Tibial nerve (tissue), 4 donors: ENCODE data around the gene CBX5.

Experiments
- EP300 ChIP-seq, 2 donors: sonication (generic); formaldehyde crosslinking; IDR thresholded peaks; one replicate each; pipeline ENCODE4 v1.6.1; 2017; ENCODE audit warnings: antibody characterized with exemption in 2 of 2, mild to moderate bottlenecking in 1 of 2
- POLR2A ChIP-seq, 2 donors: fragments of 450-650 bp; IDR thresholded peaks; one replicate each; pipeline ENCODE4 v1.6.1; 2017; ENCODE audit warnings: antibody characterized with exemption in 2 of 2, mild to moderate bottlenecking in 2 of 2, moderate library complexity in 2 of 2
- TF ChIP-seq, protein P1 (sequence below), 5 experiments: fragments of 200-600 bp in 3 of 5; fragments of 450-650 bp in 2 of 5; sonication (generic) in 3 of 5; IDR thresholded peaks; one replicate each; pipeline ENCODE4 v1.5.1; 2016 to 2019; ENCODE audit warnings: antibody characterized with exemption in 5 of 5, mild to moderate bottlenecking in 3 of 5, moderate library complexity in 2 of 5

DNA sequence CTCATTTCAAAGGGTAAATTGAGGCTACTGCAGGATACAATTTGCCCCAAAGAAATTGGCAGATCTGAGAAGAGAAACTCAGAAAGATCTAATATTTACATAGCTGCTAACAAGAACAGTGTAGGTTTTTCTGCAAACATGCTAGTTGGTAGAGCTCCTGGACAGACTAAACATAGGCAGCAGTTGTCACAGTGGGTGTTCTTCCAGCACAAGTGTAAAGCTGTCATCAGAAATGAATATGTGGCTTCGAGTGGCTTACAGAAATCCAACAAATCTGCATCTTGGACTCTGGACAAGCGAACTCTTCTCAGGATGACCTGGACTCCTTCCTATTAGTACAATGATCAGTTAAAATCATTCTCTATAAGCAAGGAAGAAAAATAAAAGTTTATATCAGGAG, 5.9 kb downstream of the CBX5 start:
- TF ChIP-seq, protein P1, sequence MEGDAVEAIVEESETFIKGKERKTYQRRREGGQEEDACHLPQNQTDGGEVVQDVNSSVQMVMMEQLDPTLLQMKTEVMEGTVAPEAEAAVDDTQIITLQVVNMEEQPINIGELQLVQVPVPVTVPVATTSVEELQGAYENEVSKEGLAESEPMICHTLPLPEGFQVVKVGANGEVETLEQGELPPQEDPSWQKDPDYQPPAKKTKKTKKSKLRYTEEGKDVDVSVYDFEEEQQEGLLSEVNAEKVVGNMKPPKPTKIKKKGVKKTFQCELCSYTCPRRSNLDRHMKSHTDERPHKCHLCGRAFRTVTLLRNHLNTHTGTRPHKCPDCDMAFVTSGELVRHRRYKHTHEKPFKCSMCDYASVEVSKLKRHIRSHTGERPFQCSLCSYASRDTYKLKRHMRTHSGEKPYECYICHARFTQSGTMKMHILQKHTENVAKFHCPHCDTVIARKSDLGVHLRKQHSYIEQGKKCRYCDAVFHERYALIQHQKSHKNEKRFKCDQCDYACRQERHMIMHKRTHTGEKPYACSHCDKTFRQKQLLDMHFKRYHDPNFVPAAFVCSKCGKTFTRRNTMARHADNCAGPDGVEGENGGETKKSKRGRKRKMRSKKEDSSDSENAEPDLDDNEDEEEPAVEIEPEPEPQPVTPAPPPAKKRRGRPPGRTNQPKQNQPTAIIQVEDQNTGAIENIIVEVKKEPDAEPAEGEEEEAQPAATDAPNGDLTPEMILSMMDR (IDR thresholded peaks at IDR 0.05), result no peak
- no peak for TF ChIP-seq EP300 (IDR thresholded peaks at IDR 0.05)
- no peak for TF ChIP-seq POLR2A (IDR thresholded peaks at IDR 0.05)
